ENCODE measurements around the gene CCDC87.

DNA sequence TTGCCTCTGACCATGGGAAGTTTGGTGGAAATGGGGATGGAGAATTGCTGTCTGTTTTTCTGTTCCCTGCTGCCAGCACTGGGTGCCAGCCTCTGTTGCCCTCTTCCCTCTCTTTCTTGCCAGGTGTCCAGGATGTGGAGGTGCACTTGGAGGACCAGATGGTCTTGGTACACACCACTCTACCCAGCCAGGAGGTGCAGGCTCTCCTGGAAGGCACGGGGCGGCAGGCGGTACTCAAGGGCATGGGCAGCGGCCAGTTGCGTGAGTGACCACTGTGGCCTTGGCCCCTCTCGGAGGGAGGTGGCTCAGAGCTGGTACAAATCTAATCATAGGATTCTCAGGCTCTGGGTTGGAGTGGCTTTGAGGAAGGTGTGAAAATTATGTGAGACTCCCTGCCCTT, 6.1 kb upstream of the CCDC87 start:
- TF ChIP-seq, protein P1, sequence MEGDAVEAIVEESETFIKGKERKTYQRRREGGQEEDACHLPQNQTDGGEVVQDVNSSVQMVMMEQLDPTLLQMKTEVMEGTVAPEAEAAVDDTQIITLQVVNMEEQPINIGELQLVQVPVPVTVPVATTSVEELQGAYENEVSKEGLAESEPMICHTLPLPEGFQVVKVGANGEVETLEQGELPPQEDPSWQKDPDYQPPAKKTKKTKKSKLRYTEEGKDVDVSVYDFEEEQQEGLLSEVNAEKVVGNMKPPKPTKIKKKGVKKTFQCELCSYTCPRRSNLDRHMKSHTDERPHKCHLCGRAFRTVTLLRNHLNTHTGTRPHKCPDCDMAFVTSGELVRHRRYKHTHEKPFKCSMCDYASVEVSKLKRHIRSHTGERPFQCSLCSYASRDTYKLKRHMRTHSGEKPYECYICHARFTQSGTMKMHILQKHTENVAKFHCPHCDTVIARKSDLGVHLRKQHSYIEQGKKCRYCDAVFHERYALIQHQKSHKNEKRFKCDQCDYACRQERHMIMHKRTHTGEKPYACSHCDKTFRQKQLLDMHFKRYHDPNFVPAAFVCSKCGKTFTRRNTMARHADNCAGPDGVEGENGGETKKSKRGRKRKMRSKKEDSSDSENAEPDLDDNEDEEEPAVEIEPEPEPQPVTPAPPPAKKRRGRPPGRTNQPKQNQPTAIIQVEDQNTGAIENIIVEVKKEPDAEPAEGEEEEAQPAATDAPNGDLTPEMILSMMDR (conservative IDR thresholded peaks at IDR 0.05 in 1 of 2, IDR thresholded peaks at IDR 0.05 in 1 of 2; ENCODE audit: extremely low read depth in 1 of 2, insufficient read depth in 1 of 2, low read depth in 1 of 2, low read length in 2 of 2), result no peak
- TF ChIP-seq EZH2 (IDR thresholded peaks at IDR 0.05; ENCODE audit: borderline replicate concordance, low read length), result no peak

Measured in mammary epithelial cell (primary cell).